Caco-2 (cell line): ENCODE results near the gene KRT77. TPM values are rescaled to one million over a fixed set of nuclear protein-coding genes. Genes with fewer than 3 reads are reported as not detected.
A peak's percentile ranks its signal among the peaks of the same experiment; 100 is the strongest.

ENCODE experiments used
- BruUV-seq: library from RNA; stranded (reverse); fragments of 400-500 nt; replicated peaks from 2 replicates; lab custom pipeline; 2021; lab: Mats Ljungman, UMichigan
- CTCF ChIA-PET: fragments of 300-600 bp; sonication (Branson Sonifier 250); formaldehyde crosslinking; loops from one replicate; lab custom pipeline; 2022; ENCODE audit warnings: antibody characterized with exemption; lab: Charles Lee
- POLR2A ChIA-PET: fragments of 300-600 bp; sonication (Branson Sonifier 250); formaldehyde crosslinking; loops from one replicate; lab custom pipeline; 2022; ENCODE audit warnings: antibody characterized with exemption; lab: Charles Lee
- DNase-seq, 2 experiments: peaks; one replicate each; pipeline versions ENCODE4 v3.0.0 to v3.0.0-alpha.2; 2020 to 2022
- H3K27me3 ChIP-seq: replicated peaks from 2 replicates; pipeline ENCODE4 v1.6.0; 2011; ENCODE audit warnings: low read length; ENCODE audit not compliant: control insufficient read depth, insufficient read depth
- H3K36me3 ChIP-seq: 2 replicates; pipeline ENCODE4 v1.5.1; 2011; ENCODE audit warnings: low read length; ENCODE audit not compliant: control insufficient read depth, insufficient read depth
- H3K4me1 ChIP-seq: fragments of 250-450 bp; sonication (Bioruptor Pico); 2 replicates; pipeline ENCODE4 v1.5.1; 2020; ENCODE audit warnings: mild to moderate bottlenecking
- H3K4me3 ChIP-seq: 2 replicates; pipeline ENCODE4 v1.5.1; 2011; ENCODE audit warnings: low read depth, mild to moderate bottlenecking, control low read depth, low read length
- H3K9me3 ChIP-seq: fragments of 250-450 bp; sonication (Bioruptor Pico); 2 replicates; pipeline ENCODE4 v1.5.1; 2020; ENCODE audit warnings: mild to moderate bottlenecking, moderate library complexity
- H3K27ac Mint-ChIP-seq: one replicate; pipeline ENCODE4 v1.8.0; 2022; ENCODE audit warnings: mixed read lengths; ENCODE audit not compliant: unreplicated experiment
- H3K27me3 Mint-ChIP-seq: one replicate; pipeline ENCODE4 v1.8.0; 2022; ENCODE audit warnings: mixed read lengths; ENCODE audit not compliant: insufficient read depth, unreplicated experiment
- H3K36me3 Mint-ChIP-seq: one replicate; pipeline ENCODE4 v1.8.0; 2022; ENCODE audit warnings: mild to moderate bottlenecking, mixed read lengths; ENCODE audit not compliant: insufficient read depth, unreplicated experiment
- H3K4me1 Mint-ChIP-seq: one replicate; pipeline ENCODE4 v1.8.0; 2022; ENCODE audit warnings: low read depth, mixed read lengths; ENCODE audit not compliant: unreplicated experiment
- H3K4me3 Mint-ChIP-seq: one replicate; pipeline ENCODE4 v1.8.0; 2022; ENCODE audit warnings: mild to moderate bottlenecking, moderate library complexity, mixed read lengths; ENCODE audit not compliant: unreplicated experiment
- H3K9me3 Mint-ChIP-seq: one replicate; pipeline ENCODE4 v1.8.0; 2022; ENCODE audit warnings: mixed read lengths; ENCODE audit not compliant: unreplicated experiment
- CTCF ChIP-seq, 2 experiments: fragments of 200-600 bp in 1 of 2; IDR thresholded peaks; 1 replicate in 1 of 2; 2 replicates in 1 of 2; pipeline versions ENCODE4 v1.5.1 to v1.8.0; 2011 to 2022; ENCODE audit warnings: antibody characterized with exemption in 1 of 2, control low read depth in 1 of 2, inconsistent platforms in 1 of 2, low read depth in 1 of 2, low read length in 1 of 2, mild to moderate bottlenecking in 1 of 2, moderate library complexity in 1 of 2; ENCODE audit not compliant: insufficient read depth in 1 of 2, severe bottlenecking in 1 of 2, unreplicated experiment in 1 of 2
- intact Hi-C: fragments of 100-400 bp; cut with micrococcal nuclease; formaldehyde crosslinking; loops from one replicate; pipeline ENCODE4 v1.10.0; 2022; ENCODE audit not compliant: unreplicated experiment
- total RNA-seq: library from RNA; stranded (reverse); gene quantifications from 2 replicates; pipeline ENCODE4 v1.2.3, GENCODE V29; 2022

Gene KRT77
- total RNA-seq, 1 experiment from 2014 or later: not detected

- intact Hi-C loops: no loop called here
- Mint-ChIP-seq H3K4me1 (no peaks in the 10 kb centered on the region), H3K36me3 (no peaks in the 10 kb centered on the region), H3K27ac (no peak overlapping the region), H3K27me3 (no peaks in the 10 kb centered on the region), H3K4me3 (no peak overlapping the region), H3K9me3 (no peaks in the 10 kb centered on the region)
- H3K36me3 ChIP-seq: no peaks in the 10 kb centered on the region
- DNase-seq: no peak
- H3K27me3 ChIP-seq: no peaks in the 10 kb centered on the region
- TF ChIP-seq CTCF (IDR thresholded peaks at IDR 0.05; ENCODE audit: insufficient read depth in 1 of 2, low read depth in 1 of 2, low read length in 1 of 2, severe bottlenecking in 1 of 2, unreplicated experiment in 1 of 2): no peak
- ChIA-PET CTCF (interaction anchor here (1.9 kb wide), 1 partner anchor 197 kb away, joined by 5 read pairs; no protein-coding TSS in a partner anchor), POLR2A (interaction anchor here (0.6 kb wide), 1 partner anchor 65 kb away, joined by 4 read pairs; no protein-coding TSS in a partner anchor)
- BruUV-seq: no TSS peak
- peaks cover 27% of the 10 kb centered on the region for H3K4me1 ChIP-seq
- no peak overlapping the region for H3K4me3 ChIP-seq
- no peaks in the 10 kb centered on the region for H3K9me3 ChIP-seq
These were observed 29.5 kb downstream of the KRT77 start for GRCh38 chr12:52673713-52674432.

- POLR2A ChIA-PET: no interaction called here
- no peaks in the 10 kb centered on the region for H3K36me3 ChIP-seq
- Mint-ChIP-seq H3K9me3 (no peaks in the 10 kb centered on the region), H3K36me3 (no peaks in the 10 kb centered on the region), H3K4me1 (no peaks in the 10 kb centered on the region), H3K4me3 (no peak overlapping the region), H3K27me3 (peaks cover 3% of the 10 kb centered on the region), H3K27ac (no peak overlapping the region)
- peak in 1 of 2 experiments; percentile 26 for DNase-seq
- intact Hi-C loops: no loop called here
- H3K9me3 ChIP-seq: no peaks in the 10 kb centered on the region
- no peaks in the 10 kb centered on the region for H3K27me3 ChIP-seq
- CTCF ChIA-PET: interaction anchor here (1.9 kb wide), 1 partner anchor 197 kb away, joined by 5 read pairs; no protein-coding TSS in a partner anchor
- peaks cover 27% of the 10 kb centered on the region for H3K4me1 ChIP-seq
- H3K4me3 ChIP-seq: no peak overlapping the region
- no peak for TF ChIP-seq CTCF (IDR thresholded peaks at IDR 0.05; ENCODE audit: insufficient read depth in 1 of 2, low read depth in 1 of 2, low read length in 1 of 2, severe bottlenecking in 1 of 2, unreplicated experiment in 1 of 2)
- BruUV-seq: no TSS peak
These were observed 30.1 kb downstream of the KRT77 start for GRCh38 chr12:52673217-52673616.

- intact Hi-C loops: no loop called here
- Mint-ChIP-seq H3K9me3 (no peaks in the 10 kb centered on the region), H3K27me3 (peaks cover 6% of the 10 kb centered on the region), H3K36me3 (no peaks in the 10 kb centered on the region), H3K27ac (no peak overlapping the region), H3K4me3 (no peak overlapping the region), H3K4me1 (no peaks in the 10 kb centered on the region)
- BruUV-seq: no TSS peak
- H3K4me3 ChIP-seq: no peak overlapping the region
- CTCF ChIA-PET: interaction anchor here (1.9 kb wide), 1 partner anchor 198 kb away, joined by 5 read pairs; no protein-coding TSS in a partner anchor
- H3K27me3 ChIP-seq: no peaks in the 10 kb centered on the region
- no peaks in the 10 kb centered on the region for H3K9me3 ChIP-seq
- POLR2A ChIA-PET: interaction anchor here (0.7 kb wide), 1 partner anchor 630 kb away, joined by 3 read pairs; no protein-coding TSS in a partner anchor
- no peaks in the 10 kb centered on the region for H3K36me3 ChIP-seq
- peak; percentile 32 to 49 for DNase-seq
- peaks cover 27% of the 10 kb centered on the region for H3K4me1 ChIP-seq
- no peak for TF ChIP-seq CTCF (IDR thresholded peaks at IDR 0.05; ENCODE audit: insufficient read depth in 1 of 2, low read depth in 1 of 2, low read length in 1 of 2, severe bottlenecking in 1 of 2, unreplicated experiment in 1 of 2)
These were observed 30.9 kb downstream of the KRT77 start for GRCh38 chr12:52672321-52672933.
